Gastroesophageal sphincter (tissue), 3 donors: ENCODE data around the gene RPTOR.

Source experiments
- CTCF ChIP-seq, 4 experiments: fragments of 200-600 bp in 2 of 4; fragments of 450-650 bp in 2 of 4; sonication (generic) in 1 of 4; IDR thresholded peaks; one replicate each; pipeline ENCODE4 v1.5.1; 2017 to 2019; ENCODE audit warnings: antibody characterized with exemption in 4 of 4, mild to moderate bottlenecking in 2 of 4, moderate library complexity in 2 of 4
- EP300 ChIP-seq: sonication (generic); formaldehyde crosslinking; IDR thresholded peaks from one replicate; pipeline ENCODE4 v1.6.1; 2017; ENCODE audit warnings: antibody characterized with exemption, mild to moderate bottlenecking

GRCh38 chr17:80717720-80718083, 173.1 kb downstream of the RPTOR start:
- TF ChIP-seq EP300 (no peak), CTCF (IDR thresholded peaks at IDR 0.05) (no peak)
